C4-2B (cell line): ENCODE measurements around the gene SYTL3.

Experiments
- H3K27ac ChIP-seq: fragments of 450-650 bp; 2 replicates; pipeline ENCODE4 v1.5.1; 2017
- CTCF ChIP-seq: fragments of 450-650 bp; conservative IDR thresholded peaks from 2 replicates; pipeline ENCODE4 v1.5.1; 2017; ENCODE audit warnings: mild to moderate bottlenecking
- ZFX ChIP-seq: fragments of 450-650 bp; IDR thresholded peaks from 2 replicates; pipeline ENCODE4 v1.6.1; 2017

Gene SYTL3

GRCh38 chr6:158768436-158768835 lies 118.6 kb downstream of the SYTL3 start:
- TF ChIP-seq CTCF, result no peak
- TF ChIP-seq ZFX, result no peak
- no peak overlapping the region for H3K27ac ChIP-seq

- no peak overlapping the region for H3K27ac ChIP-seq
These were observed 119.4 kb downstream of the SYTL3 start for GRCh38 chr6:158769234-158769770.

GRCh38 chr6:158769771-158770432 lies 120.0 kb downstream of the SYTL3 start:
- H3K27ac ChIP-seq, result no peak overlapping the region
- no peak for TF ChIP-seq ZFX
- TF ChIP-seq CTCF, result no peak

More at GRCh38 chr6:158769234-158769770, 119.4 kb downstream of the SYTL3 start:
- TF ChIP-seq CTCF (no peak), ZFX (no peak)

- TF ChIP-seq CTCF (no peak), ZFX (no peak)
- H3K27ac ChIP-seq, result no peak overlapping the region
These were observed 120.9 kb downstream of the SYTL3 start for GRCh38 chr6:158770533-158771330.

- TF ChIP-seq CTCF (no peak), ZFX (no peak)
- no peak overlapping the region for H3K27ac ChIP-seq
These were observed 121.7 kb downstream of the SYTL3 start for GRCh38 chr6:158771399-158772152.

- no peak overlapping the region for H3K27ac ChIP-seq
These were observed 122.3 kb downstream of the SYTL3 start for GRCh38 chr6:158772172-158772571.

More at GRCh38 chr6:158772172-158772571, 122.3 kb downstream of the SYTL3 start:
- TF ChIP-seq CTCF, result no peak
- no peak for TF ChIP-seq ZFX
